ENCODE measurements around the gene IGFBP4. TPM values are rescaled to one million over a fixed set of nuclear protein-coding genes. Genes with fewer than 3 reads are reported as not detected.
A peak's percentile ranks its signal among the peaks of the same experiment; 100 is the strongest.

Gene IGFBP4
- total and polyA plus RNA-seq, 2 of the 13 experiments (the other 11 are each of a cell fraction or from before 2014, with no cell fraction given): 4.1 to 49.0 TPM

DNA sequence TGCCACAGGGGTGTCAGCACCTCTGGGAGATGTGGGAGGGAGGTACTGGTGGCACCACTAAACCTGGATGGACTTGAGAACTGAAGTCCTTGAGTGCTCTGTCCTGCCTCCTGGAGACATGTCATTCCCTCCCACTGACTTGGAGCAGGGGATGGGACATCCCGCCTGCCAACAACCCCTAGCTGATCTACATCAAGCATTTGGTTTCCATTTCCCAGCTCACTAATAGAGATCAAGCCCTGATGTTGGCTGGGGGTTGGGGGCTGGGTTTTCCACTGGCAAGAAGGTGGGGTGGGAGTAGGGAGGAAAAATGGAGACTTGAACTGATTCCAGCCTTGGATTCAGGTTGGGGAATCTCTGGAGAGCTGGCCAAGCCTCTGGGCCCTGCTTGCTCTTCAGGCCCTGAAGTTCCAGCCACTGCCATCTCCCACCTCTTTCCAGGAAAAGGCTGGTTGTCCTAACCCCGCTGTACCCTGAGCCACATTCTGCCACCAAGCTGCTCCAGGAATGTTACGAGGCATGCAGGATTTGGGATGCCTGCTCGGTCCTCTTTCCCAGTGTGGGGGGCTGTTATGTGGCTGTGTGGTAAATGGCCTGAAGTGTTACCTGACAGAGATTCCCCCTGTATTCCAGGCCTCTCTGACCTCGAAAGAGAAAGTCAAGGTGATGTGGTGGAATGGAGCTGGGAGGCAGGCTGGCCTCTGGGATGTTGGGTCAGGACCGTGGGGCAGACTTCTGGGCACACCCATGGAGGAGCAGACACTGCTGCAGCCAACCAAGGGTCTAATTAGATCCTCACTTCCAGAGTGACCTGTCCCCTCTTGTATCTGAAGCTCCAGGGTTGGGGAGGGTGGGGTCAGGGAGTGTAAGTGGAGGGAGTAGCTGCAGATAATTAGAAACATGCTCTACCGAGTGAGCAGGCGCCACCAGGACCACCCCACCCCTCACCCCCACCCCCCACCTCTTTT, 16.7 kb downstream of the IGFBP4 start:
- BruUV-seq (replicated peaks): no TSS peak
- POLR2A ChIA-PET: interaction anchor here (0.9 to 1.3 kb wide), 2 partner anchors 11 to 100 kb away, joined by 3 read pairs; no protein-coding TSS in a partner anchor
- CTCF ChIA-PET (ENCODE audit: low intra/inter-chr PET ratio, low total read pairs): no interaction called here
- no peak for ATAC-seq
- intact Hi-C loops (cut with micrococcal nuclease; ENCODE audit: unreplicated experiment): no loop called here
- no peak overlapping the region for H3K4me2 ChIP-seq (ENCODE audit: low read depth, low read length)
- H3K9ac ChIP-seq (ENCODE audit: insufficient read depth, low read depth, low read length): no peak overlapping the region; the same call in 1 of the 2 replicates
- FAIRE-seq: no peak
- H3K4me1 ChIP-seq (ENCODE audit: insufficient read depth, low read length): peaks cover 52% of the 10 kb centered on the region
- H3K9me3 ChIP-seq (ENCODE audit: low read length): no peaks in the 10 kb centered on the region
- H3K27me3 ChIP-seq (ENCODE audit: control insufficient read depth in 1 of 2, insufficient read depth in 2 of 2, low read length in 2 of 2): peaks cover 3 to 11% of the 10 kb centered on the region in 2 experiments
- no peak overlapping the region for H3K4me3 ChIP-seq (replicated peaks in 1 of 3; ENCODE audit: insufficient read depth in 1 of 3, low read depth in 2 of 3, low read length in 3 of 3)
- in situ Hi-C loops (cut with HindIII; ENCODE audit: extremely low pct_ligation_motif_present, low pct_unique_long_range_greater_than_20kb): no loop called here
- peaks cover 0 to 4% of the 10 kb centered on the region in 2 experiments; a peak in 2 of 5 replicates for H3K36me3 ChIP-seq (replicated peaks in 1 of 2; ENCODE audit: control insufficient read depth in 1 of 2, insufficient read depth in 2 of 2, low read length in 2 of 2)
- H3K79me2 ChIP-seq (ENCODE audit: insufficient read depth, low read length): no peaks in the 10 kb centered on the region
- H3K27ac ChIP-seq (ENCODE audit: extremely low read length, insufficient read depth, low read length): no peak overlapping the region
- no peak for DNase-seq (ENCODE audit: low spot score)
- no peak overlapping the region for H2AFZ ChIP-seq (ENCODE audit: low read length)
- 29% methylated on average over 8 of the region's 8 CpGs for WGBS (ENCODE audit: low lambda C conversion rate)
- H4K20me1 ChIP-seq (ENCODE audit: insufficient read depth, low read length): no peaks in the 10 kb centered on the region
- TF ChIP-seq, protein P1, sequence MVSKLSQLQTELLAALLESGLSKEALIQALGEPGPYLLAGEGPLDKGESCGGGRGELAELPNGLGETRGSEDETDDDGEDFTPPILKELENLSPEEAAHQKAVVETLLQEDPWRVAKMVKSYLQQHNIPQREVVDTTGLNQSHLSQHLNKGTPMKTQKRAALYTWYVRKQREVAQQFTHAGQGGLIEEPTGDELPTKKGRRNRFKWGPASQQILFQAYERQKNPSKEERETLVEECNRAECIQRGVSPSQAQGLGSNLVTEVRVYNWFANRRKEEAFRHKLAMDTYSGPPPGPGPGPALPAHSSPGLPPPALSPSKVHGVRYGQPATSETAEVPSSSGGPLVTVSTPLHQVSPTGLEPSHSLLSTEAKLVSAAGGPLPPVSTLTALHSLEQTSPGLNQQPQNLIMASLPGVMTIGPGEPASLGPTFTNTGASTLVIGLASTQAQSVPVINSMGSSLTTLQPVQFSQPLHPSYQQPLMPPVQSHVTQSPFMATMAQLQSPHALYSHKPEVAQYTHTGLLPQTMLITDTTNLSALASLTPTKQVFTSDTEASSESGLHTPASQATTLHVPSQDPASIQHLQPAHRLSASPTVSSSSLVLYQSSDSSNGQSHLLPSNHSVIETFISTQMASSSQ (IDR thresholded peaks at IDR 0.05; ENCODE audit: low read depth): no peak
- TF ChIP-seq, protein P1 (CRISPR knock-in tag; IDR thresholded peaks at IDR 0.05; ENCODE audit: borderline replicate concordance): no peak
- TF ChIP-seq DDIT3 (CRISPR knock-in tag; IDR thresholded peaks at IDR 0.05) (no peak), ZFX (CRISPR knock-in tag; IDR thresholded peaks at IDR 0.05; ENCODE audit: low read depth) (peak; percentile 24; the same call in 1 of the 2 replicates), MIER3 (CRISPR knock-in tag; IDR thresholded peaks at IDR 0.05; ENCODE audit: borderline replicate concordance) (no peak), HMG20A (CRISPR knock-in tag; IDR thresholded peaks at IDR 0.05; ENCODE audit: borderline replicate concordance) (no peak), HDAC2 (CRISPR knock-in tag; IDR thresholded peaks at IDR 0.05) (no peak), TRAFD1 (CRISPR knock-in tag; IDR thresholded peaks at IDR 0.05; ENCODE audit: borderline replicate concordance) (no peak), ARID2 (CRISPR knock-in tag; IDR thresholded peaks at IDR 0.05; ENCODE audit: borderline replicate concordance) (no peak), RORA (CRISPR knock-in tag; IDR thresholded peaks at IDR 0.05) (no peak), ZNF740 (CRISPR knock-in tag; IDR thresholded peaks at IDR 0.05) (no peak), ZNF260 (CRISPR knock-in tag; IDR thresholded peaks at IDR 0.05; ENCODE audit: borderline replicate concordance, low read depth) (no peak), PREB (CRISPR knock-in tag; IDR thresholded peaks at IDR 0.05) (no peak), BCL6 (CRISPR knock-in tag; IDR thresholded peaks at IDR 0.05) (peak; percentile 47; the same call in 1 of the 2 replicates), RFXAP (CRISPR knock-in tag; IDR thresholded peaks at IDR 0.05; ENCODE audit: borderline replicate concordance) (no peak)

Measured in HepG2 (cell line).